Prostate gland (tissue), 2 donors: Measurements from ENCODE around the gene CHCHD6. TPM values are rescaled to one million over a fixed set of nuclear protein-coding genes. Genes with fewer than 3 reads are reported as not detected.

Experiments
- DNase-seq: peaks from one replicate; pipeline ENCODE4 v3.0.0-alpha.2; 2019; ENCODE audit warnings: low spot score
- H3K27ac ChIP-seq, 2 donors: fragments of 200-600 bp; sonication (generic); 2 replicates each; pipeline ENCODE4 v1.5.1; 2017 to 2019
- H3K27me3 ChIP-seq: fragments of 200-600 bp; sonication (generic); replicated peaks from 2 replicates; pipeline ENCODE4 v1.5.1; 2019; ENCODE audit not compliant: insufficient read depth
- H3K36me3 ChIP-seq, 2 donors: fragments of 200-600 bp; sonication (generic); 1 replicate in 1 of 2; 2 replicates in 1 of 2; pipeline versions ENCODE4 v1.5.1 to v1.8.1; 2017 to 2019
- H3K4me1 ChIP-seq: fragments of 200-600 bp; sonication (generic); replicated peaks from 2 replicates; pipeline ENCODE4 v1.5.1; 2019
- H3K4me3 ChIP-seq, 2 donors: fragments of 200-600 bp; sonication (generic); 2 replicates each; pipeline ENCODE4 v1.5.1; 2017 to 2019
- H3K9me3 ChIP-seq: fragments of 200-600 bp; sonication (generic); 2 replicates; pipeline ENCODE4 v1.5.1; 2017
- CTCF ChIP-seq, 4 experiments: fragments of 200-600 bp in 2 of 4; fragments of 450-650 bp in 2 of 4; sonication (generic) in 2 of 4; IDR thresholded peaks; 1 replicate in 3 of 4; 2 replicates in 1 of 4; pipeline ENCODE4 v1.5.1; 2016 to 2019; ENCODE audit warnings: antibody characterized with exemption in 4 of 4, mild to moderate bottlenecking in 2 of 4, moderate library complexity in 2 of 4
- POLR2A ChIP-seq: fragments of 450-650 bp; IDR thresholded peaks from one replicate; pipeline ENCODE4 v1.6.1; 2016; ENCODE audit warnings: antibody characterized with exemption, mild to moderate bottlenecking
- POLR2AphosphoS5 ChIP-seq: sonication (generic); formaldehyde crosslinking; IDR thresholded peaks from one replicate; pipeline ENCODE4 v1.6.1; 2017; ENCODE audit warnings: antibody characterized with exemption
- WGBS: methylation state at CpG from one replicate; pipeline ENCODE4 v1.1.5; 2018; 5-methylcytosine and 5-hydroxymethylcytosine counted together
- intact Hi-C: fragments of 100-400 bp; cut with DNase I; formaldehyde crosslinking; loops from one replicate; pipeline ENCODE4 v1.14.2; 2022
- total RNA-seq, 2 donors: library from RNA; depleted of rRNA; stranded (reverse); fragments of >200 nt; gene quantifications; one replicate each; pipeline ENCODE4 v1.1.0, GENCODE V29; 2016

Gene CHCHD6
- total RNA-seq, 2 donors from 2014 or later = 13.9 to 34.4 TPM

- intact Hi-C loops = loop anchor here (2.0 to 10.0 kb wide), 2 partner anchors 469 to 559 kb away; no protein-coding TSS in a partner anchor
- DNase-seq = no peak
- WGBS = 86% methylated on average over 17 of the region's 17 CpGs
- Histone ChIP-seq H3K36me3 (no peaks in the 10 kb centered on the region), H3K9me3 (no peaks in the 10 kb centered on the region), H3K4me1 (peaks cover 5% of the 10 kb centered on the region), H3K27me3 (no peaks in the 10 kb centered on the region), H3K27ac (no peak overlapping the region), H3K4me3 (no peak overlapping the region)
- TF ChIP-seq POLR2AphosphoS5 (no peak), CTCF (IDR thresholded peaks at IDR 0.05) (no peak), POLR2A (no peak)
Measured at GRCh38 chr3:126985132-126985985, 281.3 kb downstream of the CHCHD6 start.

GRCh38 chr3:126986001-126986400 is 282.0 kb downstream of the CHCHD6 start:
- no peaks in the 10 kb centered on the region for H3K36me3 ChIP-seq
- no peak for DNase-seq
- no peak overlapping the region for H3K27ac ChIP-seq
- H3K27me3 ChIP-seq = no peaks in the 10 kb centered on the region
- no peak overlapping the region for H3K4me3 ChIP-seq
- intact Hi-C loops = loop anchor here (10.0 kb wide), 1 partner anchor 559 kb away; no protein-coding TSS in a partner anchor
- peaks cover 5% of the 10 kb centered on the region for H3K4me1 ChIP-seq
- WGBS = 66% methylated on average over 9 of the region's 9 CpGs
- no peaks in the 10 kb centered on the region for H3K9me3 ChIP-seq
- no peak for TF ChIP-seq CTCF (IDR thresholded peaks at IDR 0.05)
- no peak for TF ChIP-seq POLR2A

DNA sequence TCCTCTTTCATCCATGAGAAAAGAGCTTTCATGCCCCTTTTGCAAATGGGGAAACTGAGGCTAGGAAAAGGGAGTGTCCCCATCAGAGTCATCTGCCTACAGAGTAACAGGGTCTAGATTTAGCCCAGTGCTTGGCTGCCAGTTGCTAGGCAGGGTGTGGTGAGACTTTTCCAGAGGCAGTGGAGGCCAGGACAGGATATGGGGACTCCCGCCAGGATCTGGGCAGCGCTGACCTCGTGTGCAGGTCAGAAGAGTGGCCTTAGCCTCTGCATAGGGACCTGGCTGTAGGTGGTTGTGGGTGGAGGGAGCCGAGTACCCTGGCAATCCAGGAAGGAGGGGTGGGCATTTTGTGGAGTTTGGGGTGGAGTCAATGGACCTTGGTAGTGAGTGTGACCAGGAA is 283.1 kb downstream of the CHCHD6 start:
- TF ChIP-seq POLR2AphosphoS5 (no peak), CTCF (IDR thresholded peaks at IDR 0.05) (no peak), POLR2A (no peak)
- Histone ChIP-seq H3K27me3 (no peaks in the 10 kb centered on the region), H3K4me1 (peaks cover 5% of the 10 kb centered on the region), H3K9me3 (no peaks in the 10 kb centered on the region), H3K36me3 (no peaks in the 10 kb centered on the region), H3K4me3 (no peak overlapping the region), H3K27ac (no peak overlapping the region)
- intact Hi-C loops = loop anchor here (10.0 kb wide), 1 partner anchor 558 kb away; no protein-coding TSS in a partner anchor
- WGBS = 89% methylated on average over 4 of the region's 4 CpGs
- DNase-seq = no peak

- no peak for DNase-seq
- Histone ChIP-seq H3K27me3 (no peaks in the 10 kb centered on the region), H3K4me1 (peaks cover under 1% of the 10 kb centered on the region), H3K4me3 (no peak overlapping the region), H3K9me3 (no peaks in the 10 kb centered on the region), H3K27ac (no peak overlapping the region), H3K36me3 (no peaks in the 10 kb centered on the region)
- WGBS = 80% methylated on average over 8 of the region's 8 CpGs
- TF ChIP-seq CTCF (IDR thresholded peaks at IDR 0.05) = no peak
- no peak for TF ChIP-seq POLR2A
- TF ChIP-seq POLR2AphosphoS5 = no peak
- intact Hi-C loops = loop anchor here (10.0 kb wide), 1 partner anchor 557 kb away; no protein-coding TSS in a partner anchor
Measured at GRCh38 chr3:126987596-126987995, 283.6 kb downstream of the CHCHD6 start.
